HEK293T (cell line): ENCODE data around the gene RCAN2.

ENCODE experiments used
- CTCF ChIA-PET: fragments of 350-600 bp; formaldehyde crosslinking; extraction: SDS; loops from one replicate; lab custom pipeline; 2021; ENCODE audit warnings: antibody characterized with exemption, inconsistent platforms; lab: Yijun Ruan, JAX
- POLR2A ChIA-PET: fragments of 350-600 bp; formaldehyde crosslinking; extraction: SDS; loops from one replicate; lab custom pipeline; 2020; ENCODE audit warnings: antibody characterized with exemption, inconsistent platforms; lab: Yijun Ruan, JAX
- DNase-seq: peaks from one replicate; pipeline ENCODE4 v3.0.0; 2012; ENCODE audit warnings: mixed read lengths; ENCODE audit errors: extremely low spot score
- ARNT ChIP-seq: fragments of 450-650 bp; IDR thresholded peaks from 2 replicates; pipeline ENCODE4 v1.6.1; 2017; ENCODE audit warnings: mild to moderate bottlenecking
- BHLHE40 ChIP-seq: fragments of 450-650 bp; IDR thresholded peaks from 2 replicates; pipeline ENCODE4 v1.6.1; 2016; ENCODE audit warnings: mild to moderate bottlenecking, moderate library complexity, borderline replicate concordance
- CTBP1 ChIP-seq: fragments of 450-650 bp; IDR thresholded peaks from 2 replicates; pipeline ENCODE4 v1.6.1; 2016; ENCODE audit warnings: borderline replicate concordance
- ELF4 ChIP-seq: fragments of 450-650 bp; IDR thresholded peaks from 2 replicates; pipeline ENCODE4 v1.6.1; 2017; ENCODE audit warnings: antibody characterized with exemption
- FOXA1 ChIP-seq: fragments of 450-650 bp; IDR thresholded peaks from 2 replicates; pipeline ENCODE4 v1.6.1; 2016; ENCODE audit warnings: mild to moderate bottlenecking
- FOXK2 ChIP-seq: fragments of 450-650 bp; IDR thresholded peaks from 2 replicates; pipeline ENCODE4 v1.6.1; 2016; ENCODE audit warnings: mild to moderate bottlenecking
- FOXM1 ChIP-seq: fragments of 450-650 bp; IDR thresholded peaks from 2 replicates; pipeline ENCODE4 v1.6.1; 2017; ENCODE audit warnings: mild to moderate bottlenecking, borderline replicate concordance
- HDGF ChIP-seq: fragments of 450-650 bp; IDR thresholded peaks from 2 replicates; pipeline ENCODE4 v1.6.1; 2017; ENCODE audit warnings: antibody characterized with exemption, borderline replicate concordance
- L3MBTL2 ChIP-seq: fragments of 450-650 bp; conservative IDR thresholded peaks from 2 replicates; pipeline ENCODE4 v1.6.1; 2016; ENCODE audit warnings: mild to moderate bottlenecking
- LEF1 ChIP-seq: fragments of 450-650 bp; IDR thresholded peaks from 2 replicates; pipeline ENCODE4 v1.6.1; 2017; ENCODE audit warnings: mild to moderate bottlenecking, borderline replicate concordance
- NFRKB ChIP-seq: fragments of 450-650 bp; IDR thresholded peaks from 2 replicates; pipeline ENCODE4 v1.6.1; 2016; ENCODE audit warnings: mild to moderate bottlenecking, moderate library complexity
- PKNOX1 ChIP-seq: fragments of 450-650 bp; IDR thresholded peaks from 2 replicates; pipeline ENCODE4 v1.6.1; 2016
- SP1 ChIP-seq: fragments of 450-650 bp; IDR thresholded peaks from 2 replicates; pipeline ENCODE4 v1.6.1; 2017
- SUZ12 ChIP-seq: fragments of 450-650 bp; IDR thresholded peaks from 2 replicates; pipeline ENCODE4 v1.6.1; 2016; ENCODE audit warnings: mild to moderate bottlenecking
- TARDBP ChIP-seq: fragments of 450-650 bp; IDR thresholded peaks from 2 replicates; pipeline ENCODE4 v1.6.1; 2016
- ZNF384 ChIP-seq: fragments of 450-650 bp; IDR thresholded peaks from 2 replicates; pipeline ENCODE4 v1.6.1; 2016

The RCAN2 gene

GRCh38 chr6:46274502-46274901 lies 216.7 kb downstream of the RCAN2 start:
- no peak for DNase-seq
- POLR2A ChIA-PET = no interaction called here
- TF ChIP-seq FOXK2 (no peak), CTBP1 (no peak), ZNF384 (no peak), SP1 (no peak), FOXM1 (no peak), HDGF (no peak), LEF1 (no peak), SUZ12 (no peak), BHLHE40 (no peak)
- CTCF ChIA-PET = no interaction called here

DNA sequence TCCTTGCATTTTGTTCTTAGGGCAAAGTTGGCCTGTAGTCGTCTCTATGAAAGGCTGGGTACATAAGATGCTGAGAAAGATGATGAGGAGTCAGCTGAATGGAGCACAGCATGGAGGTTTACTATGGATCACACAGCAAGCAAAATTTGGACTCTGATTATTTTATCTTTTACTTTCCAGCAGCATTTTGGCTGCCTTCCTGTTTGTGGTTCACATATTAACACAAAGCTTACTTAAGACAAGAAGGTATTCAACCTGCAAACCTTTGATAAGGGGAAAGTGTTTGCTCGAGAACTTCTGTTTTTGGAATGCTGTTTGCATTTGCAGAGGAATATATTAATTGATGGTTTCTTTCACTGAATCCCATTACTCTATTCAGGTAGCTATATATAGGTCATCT lies 217.3 kb downstream of the RCAN2 start:
- TF ChIP-seq NFRKB (no peak), FOXM1 (no peak), ZNF384 (no peak), PKNOX1 (no peak), LEF1 (no peak), FOXA1 (no peak)
- POLR2A ChIA-PET = no interaction called here
- DNase-seq = no peak
- CTCF ChIA-PET = no interaction called here

DNA sequence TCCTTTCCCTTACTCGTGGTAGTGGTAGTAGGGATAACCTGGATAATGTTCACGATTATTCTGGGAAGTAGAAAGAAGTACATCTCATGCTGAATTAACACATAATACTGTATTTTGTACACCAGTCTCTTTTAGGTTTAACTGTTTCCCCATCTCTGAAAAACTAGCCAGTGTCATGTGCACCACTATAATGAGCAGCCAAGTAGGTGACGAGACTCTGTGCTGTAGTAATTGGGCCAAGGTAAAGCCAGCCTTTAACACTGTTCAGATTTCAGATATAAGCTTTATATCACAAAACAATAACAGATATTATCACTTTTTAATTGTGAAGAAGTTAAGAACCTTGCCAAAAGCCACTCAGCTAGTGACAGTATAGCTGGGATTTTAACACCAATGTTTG lies 219.5 kb downstream of the RCAN2 start:
- CTCF ChIA-PET = interaction anchor here (0.5 kb wide), 1 partner anchor 151 kb away, joined by 9 read pairs; no protein-coding TSS in a partner anchor
- DNase-seq = no peak
- POLR2A ChIA-PET = no interaction called here
- TF ChIP-seq FOXM1 (no peak), ARNT (no peak), L3MBTL2 (no peak), BHLHE40 (no peak), NFRKB (no peak), HDGF (no peak), FOXA1 (no peak), ZNF384 (no peak), TARDBP (no peak), ELF4 (no peak), SUZ12 (no peak), FOXK2 (no peak), SP1 (no peak), PKNOX1 (no peak), LEF1 (no peak), CTBP1 (no peak)

DNA sequence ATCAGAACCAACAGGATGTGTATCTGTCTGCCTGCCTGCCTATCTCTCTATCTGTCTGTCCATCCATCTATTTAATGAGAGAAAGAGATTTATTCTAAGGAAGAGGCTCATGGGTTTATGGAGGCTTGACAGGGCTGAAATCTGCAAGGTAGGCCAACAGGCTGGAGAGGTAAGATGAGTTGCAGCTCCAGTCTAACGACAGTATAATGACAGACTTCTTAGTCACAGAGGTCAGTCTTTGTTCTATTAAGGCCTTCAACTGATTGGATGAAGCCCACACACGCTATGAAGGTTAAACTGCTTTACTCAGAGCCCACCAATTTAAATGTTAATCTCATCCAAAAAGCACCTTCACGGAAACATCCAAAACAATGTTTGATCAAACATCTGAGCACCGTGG lies 220.1 kb downstream of the RCAN2 start:
- DNase-seq = no peak
- ChIA-PET POLR2A (no interaction called here), CTCF (no interaction called here)
- TF ChIP-seq SP1 (no peak), ARNT (no peak), BHLHE40 (no peak), ZNF384 (no peak), CTBP1 (no peak), SUZ12 (no peak), HDGF (no peak), FOXK2 (no peak), ELF4 (no peak), FOXM1 (no peak), PKNOX1 (no peak)

- CTCF ChIA-PET = no interaction called here
These were observed 220.9 kb downstream of the RCAN2 start for GRCh38 chr6:46270336-46270735.

More at GRCh38 chr6:46270336-46270735, 220.9 kb downstream of the RCAN2 start:
- DNase-seq = no peak
- TF ChIP-seq LEF1 (no peak), SUZ12 (no peak), FOXK2 (no peak), PKNOX1 (no peak), FOXA1 (no peak), NFRKB (no peak), ARNT (no peak), BHLHE40 (no peak), SP1 (no peak), TARDBP (no peak), ELF4 (no peak), HDGF (no peak), CTBP1 (no peak)
- POLR2A ChIA-PET = no interaction called here
